Measurements from ENCODE around the gene IFITM10. TPM values are rescaled to one million over a fixed set of nuclear protein-coding genes. Genes with fewer than 3 reads are reported as not detected.

IFITM10 gene
- total RNA-seq, 1 experiment from 2014 or later: 0.59 TPM

DNA sequence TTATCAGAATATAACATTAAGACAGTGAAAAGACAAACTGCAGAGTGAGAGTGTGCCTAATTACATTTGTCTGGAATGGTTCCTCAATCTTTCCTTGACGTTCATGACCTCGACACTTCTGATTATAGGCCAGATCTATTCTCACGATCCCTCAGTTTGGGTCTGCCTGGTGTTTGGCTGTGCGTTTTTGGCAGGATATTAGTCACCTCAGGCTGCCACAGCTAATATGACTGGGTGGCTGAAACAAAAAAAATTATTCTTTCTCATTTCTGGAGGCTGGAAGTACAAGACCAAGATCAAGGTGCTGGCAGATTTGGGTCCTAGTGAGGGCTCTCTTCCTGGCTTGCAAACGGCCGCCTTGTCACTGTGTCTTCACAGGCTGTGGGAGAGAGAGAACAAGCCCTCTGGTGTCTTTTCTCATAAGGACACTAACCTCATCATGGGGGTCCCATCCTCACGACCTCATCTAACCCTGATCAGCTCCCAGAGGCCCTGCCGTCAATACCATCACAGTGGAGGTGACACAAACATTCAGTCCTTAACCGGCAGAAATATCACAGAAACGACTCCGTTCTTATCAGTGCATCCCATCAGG is 23.2 kb downstream of the IFITM10 start:
- Histone ChIP-seq H4K20me1 (ENCODE audit: control insufficient read depth, insufficient read depth, insufficient read length) (no peaks in the 10 kb centered on the region), H2BK15ac (ENCODE audit: low read depth, low read length) (no peak overlapping the region), H2BK120ac (ENCODE audit: low read depth, low read length, poor library complexity, severe bottlenecking) (no peak overlapping the region), H4K5ac (ENCODE audit: insufficient read length, low read depth, low read length) (no peak overlapping the region), H2BK5ac (ENCODE audit: insufficient read length, low read length) (no peak overlapping the region), H2BK12ac (ENCODE audit: insufficient read length, low read depth, low read length) (no peak overlapping the region), H2AFZ (ENCODE audit: low read length) (no peak overlapping the region), H3K4me1 (ENCODE audit: insufficient read depth, low read length) (no peaks in the 10 kb centered on the region), H3K9ac (ENCODE audit: extremely low read depth, insufficient read length, low read length) (no peak overlapping the region), H3K23me2 (ENCODE audit: insufficient read length, low read depth, low read length, poor library complexity, severe bottlenecking) (no peaks in the 10 kb centered on the region), H3K4ac (ENCODE audit: low read depth, low read length) (no peak overlapping the region), H4K8ac (replicated peaks; ENCODE audit: insufficient read length, low read depth, low read length) (no peak overlapping the region), H3K27me3 (ENCODE audit: insufficient read depth, low read length) (no peaks in the 10 kb centered on the region), H3K23ac (ENCODE audit: insufficient read length, low read depth, low read length) (no peak overlapping the region), H3K56ac (ENCODE audit: insufficient read length, low read depth, low read length) (no peak overlapping the region), H4K91ac (ENCODE audit: insufficient read length, low read depth, low read length) (no peak overlapping the region), H2BK20ac (ENCODE audit: low read depth, low read length, poor library complexity, severe bottlenecking) (no peak overlapping the region), H3T11ph (ENCODE audit: low read length) (no peak overlapping the region), H3K79me2 (ENCODE audit: insufficient read depth, low read length) (no peaks in the 10 kb centered on the region), H3K9me3 (ENCODE audit: control insufficient read depth, low read depth, low read length) (no peaks in the 10 kb centered on the region), H3K18ac (ENCODE audit: insufficient read length, low read depth, low read length) (no peak overlapping the region), H3K14ac (ENCODE audit: insufficient read depth, low read length) (no peak overlapping the region), H3K4me2 (ENCODE audit: insufficient read depth, insufficient read length, low read length) (no peak overlapping the region), H2AK5ac (ENCODE audit: insufficient read length, low read length) (no peak overlapping the region), H3K79me1 (ENCODE audit: insufficient read depth, low read depth, low read length, poor library complexity, severe bottlenecking) (no peaks in the 10 kb centered on the region), H3K27ac (ENCODE audit: insufficient read length, low read depth, low read length) (no peak overlapping the region)
- Mint-ChIP-seq H3K4me1 (peaks cover under 1 to 1% of the 10 kb centered on the region in 2 experiments; a peak in 2 of 4 replicates), H3K9me3 (peaks cover 5 to 16% of the 10 kb centered on the region in 2 experiments; a peak in 3 of 5 replicates), H3K27me3 (ENCODE audit: low read depth) (peaks cover 81% of the 10 kb centered on the region), H3K36me3 (ENCODE audit: insufficient read depth in 1 of 3, low read depth in 3 of 3) (no peaks in the 10 kb centered on the region; a peak in 1 of 7 replicates), H3K27ac (no peak overlapping the region), H3K4me3 (no peak overlapping the region)
- TF ChIP-seq, protein P1, sequence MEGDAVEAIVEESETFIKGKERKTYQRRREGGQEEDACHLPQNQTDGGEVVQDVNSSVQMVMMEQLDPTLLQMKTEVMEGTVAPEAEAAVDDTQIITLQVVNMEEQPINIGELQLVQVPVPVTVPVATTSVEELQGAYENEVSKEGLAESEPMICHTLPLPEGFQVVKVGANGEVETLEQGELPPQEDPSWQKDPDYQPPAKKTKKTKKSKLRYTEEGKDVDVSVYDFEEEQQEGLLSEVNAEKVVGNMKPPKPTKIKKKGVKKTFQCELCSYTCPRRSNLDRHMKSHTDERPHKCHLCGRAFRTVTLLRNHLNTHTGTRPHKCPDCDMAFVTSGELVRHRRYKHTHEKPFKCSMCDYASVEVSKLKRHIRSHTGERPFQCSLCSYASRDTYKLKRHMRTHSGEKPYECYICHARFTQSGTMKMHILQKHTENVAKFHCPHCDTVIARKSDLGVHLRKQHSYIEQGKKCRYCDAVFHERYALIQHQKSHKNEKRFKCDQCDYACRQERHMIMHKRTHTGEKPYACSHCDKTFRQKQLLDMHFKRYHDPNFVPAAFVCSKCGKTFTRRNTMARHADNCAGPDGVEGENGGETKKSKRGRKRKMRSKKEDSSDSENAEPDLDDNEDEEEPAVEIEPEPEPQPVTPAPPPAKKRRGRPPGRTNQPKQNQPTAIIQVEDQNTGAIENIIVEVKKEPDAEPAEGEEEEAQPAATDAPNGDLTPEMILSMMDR (conservative IDR thresholded peaks at IDR 0.05): no peak
- no CpG with 5 or more reads among the region's 11 CpGs for WGBS (ENCODE audit: extremely low coverage, insufficient read length, low lambda C conversion rate)
- no peak for DNase-seq

All from H9 (cell line).